Activated T-cell treated with anti-CD3 and anti-CD28 coated beads for 4 hours (primary cell): ENCODE data around the gene ANKRD63.

ENCODE experiments used
- DNase-seq: peaks from one replicate; pipeline ENCODE4 v3.0.0-alpha.2; 2020

Gene ANKRD63

DNA sequence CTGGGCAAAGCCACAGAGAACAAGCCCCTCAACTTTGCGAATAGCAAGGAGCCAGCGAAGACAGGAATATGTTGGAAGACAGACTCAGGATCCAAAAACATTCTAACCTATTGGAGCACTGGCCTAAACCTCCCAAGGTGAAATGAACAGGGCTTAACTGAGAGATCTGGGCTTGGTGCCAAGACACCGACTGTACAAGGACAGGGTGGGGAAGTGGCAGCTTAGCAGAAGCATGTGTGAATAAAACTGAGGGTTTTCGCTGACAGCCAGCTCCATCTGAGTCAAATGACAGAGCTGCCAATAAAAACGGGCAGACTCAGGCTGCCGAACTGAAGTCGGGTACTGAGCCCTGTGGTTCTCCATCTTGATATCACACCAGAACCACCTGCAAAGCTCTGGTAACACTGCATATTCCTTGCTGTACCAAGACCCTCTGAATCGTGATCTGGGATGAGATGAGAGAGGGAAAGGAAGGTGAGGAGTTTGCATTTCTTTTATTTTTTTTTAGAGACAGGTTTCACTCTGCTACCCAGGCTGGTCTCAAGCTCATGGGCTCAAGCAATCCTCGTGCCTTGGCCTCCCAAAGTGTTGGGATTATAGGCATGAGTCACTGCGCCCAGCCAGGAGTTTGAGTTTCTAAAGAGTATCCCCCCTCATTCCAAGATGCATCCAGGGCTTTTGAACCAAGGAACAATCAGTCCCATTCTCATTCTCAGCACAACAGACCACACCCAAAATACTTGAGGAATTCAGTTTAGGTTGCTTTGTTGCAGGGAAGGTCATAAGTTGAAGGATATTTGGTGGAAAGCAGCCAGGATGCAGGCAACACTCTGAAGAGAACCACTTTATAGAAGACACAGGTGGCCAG, 30.9 kb upstream of the ANKRD63 start:
- no peak for DNase-seq

DNA sequence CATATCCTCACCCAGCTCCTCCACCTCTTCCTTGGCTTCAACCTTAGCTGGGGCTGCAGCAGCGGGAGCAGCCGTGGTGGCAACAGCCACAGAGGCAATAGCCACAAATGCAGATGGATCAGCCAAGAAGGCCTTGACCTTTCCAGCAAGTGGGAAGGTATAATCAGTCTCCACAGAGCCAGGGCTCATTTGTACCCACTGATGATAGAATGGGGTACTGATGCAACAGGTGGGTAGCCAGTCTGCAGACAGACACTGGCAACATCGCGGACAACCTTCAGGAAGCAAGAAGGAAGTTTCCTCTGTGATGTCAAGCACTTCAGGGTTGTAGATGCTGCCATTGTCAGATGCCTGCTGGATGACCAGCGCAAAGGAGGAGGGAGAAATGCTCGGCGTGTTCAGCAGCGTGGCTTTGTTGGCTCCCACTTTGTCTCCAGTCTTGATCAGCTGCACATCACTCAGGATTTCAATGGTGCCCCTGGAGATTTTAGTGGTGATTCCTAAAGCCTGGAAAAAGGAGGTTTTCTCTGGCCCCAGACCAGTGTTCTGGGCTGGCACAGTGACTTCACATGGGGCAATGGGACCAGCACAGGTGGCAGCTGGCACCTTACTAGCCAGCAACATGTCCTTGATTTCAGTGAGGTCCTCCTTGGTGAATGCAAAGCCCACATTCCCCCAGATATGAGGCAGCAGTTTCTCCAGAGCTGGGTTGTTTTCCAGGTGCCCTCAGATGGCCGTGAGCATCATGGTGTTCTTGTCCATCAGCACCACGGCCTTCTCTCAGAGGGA, 29.7 kb upstream of the ANKRD63 start:
- no peak for DNase-seq

DNA sequence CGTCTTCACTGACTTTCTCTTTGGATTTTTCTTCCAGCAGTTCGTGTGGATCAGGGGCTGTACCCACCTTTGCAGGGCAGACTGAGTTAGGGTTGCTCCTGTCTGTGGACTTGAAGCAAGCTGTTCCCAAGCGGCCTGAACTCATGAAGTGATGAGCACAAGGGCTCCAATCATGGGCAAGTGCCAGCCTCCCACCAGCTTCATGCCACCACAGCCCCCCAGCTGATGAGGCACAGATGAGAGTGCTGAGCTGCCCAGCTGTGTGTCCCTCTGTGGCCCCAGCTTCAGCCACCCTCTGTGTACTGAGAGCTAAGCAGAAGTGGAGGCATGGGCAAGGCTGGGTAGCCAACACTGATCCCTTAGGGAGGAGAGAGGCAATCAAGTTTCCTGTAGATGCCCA, 28.1 kb upstream of the ANKRD63 start:
- DNase-seq: no peak

DNA sequence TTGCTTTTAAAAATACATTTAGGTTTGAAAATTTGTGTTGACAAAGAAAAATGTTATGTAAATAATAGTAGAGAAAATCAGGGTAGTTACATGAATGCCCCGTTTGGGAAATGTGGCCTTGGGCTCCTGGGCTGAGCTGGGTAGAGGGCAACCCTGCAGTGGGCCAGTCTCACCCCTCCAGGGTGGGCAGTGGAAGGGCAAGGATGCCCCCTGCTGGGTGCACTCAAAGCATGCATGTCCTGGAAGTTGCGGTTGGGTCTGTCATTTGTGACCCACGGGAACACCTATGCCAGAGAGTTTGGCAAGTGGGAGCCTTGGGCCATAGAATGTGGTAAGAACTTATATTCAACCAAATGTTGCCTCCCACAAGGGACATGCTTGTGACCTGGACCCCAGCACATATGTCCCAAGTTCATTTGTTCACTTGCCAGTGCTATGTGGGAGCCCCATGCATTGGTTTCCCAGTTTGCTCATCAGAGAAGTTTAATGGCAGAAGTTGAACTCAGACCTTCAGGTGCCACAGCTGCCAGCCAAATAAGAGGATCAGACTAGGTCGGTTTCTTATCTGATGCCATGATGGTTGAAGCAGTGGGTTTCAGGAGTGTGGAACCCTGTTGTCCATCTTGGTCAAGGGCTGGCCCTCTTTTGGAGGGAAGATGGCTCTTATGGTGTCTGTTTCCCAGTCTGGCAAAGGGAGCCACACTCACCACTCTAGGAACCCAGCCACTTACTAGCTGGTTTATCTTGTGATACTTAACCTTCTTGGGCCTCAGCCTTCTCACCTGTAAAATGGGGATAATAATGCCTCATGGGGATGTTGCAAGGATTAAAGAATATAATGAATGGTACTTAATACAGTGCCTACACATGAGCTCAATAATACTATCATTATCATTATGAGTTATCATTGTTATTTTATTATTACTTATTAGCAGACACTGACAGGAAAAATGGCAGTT, 27.4 kb upstream of the ANKRD63 start:
- peak; percentile 38 for DNase-seq

DNA sequence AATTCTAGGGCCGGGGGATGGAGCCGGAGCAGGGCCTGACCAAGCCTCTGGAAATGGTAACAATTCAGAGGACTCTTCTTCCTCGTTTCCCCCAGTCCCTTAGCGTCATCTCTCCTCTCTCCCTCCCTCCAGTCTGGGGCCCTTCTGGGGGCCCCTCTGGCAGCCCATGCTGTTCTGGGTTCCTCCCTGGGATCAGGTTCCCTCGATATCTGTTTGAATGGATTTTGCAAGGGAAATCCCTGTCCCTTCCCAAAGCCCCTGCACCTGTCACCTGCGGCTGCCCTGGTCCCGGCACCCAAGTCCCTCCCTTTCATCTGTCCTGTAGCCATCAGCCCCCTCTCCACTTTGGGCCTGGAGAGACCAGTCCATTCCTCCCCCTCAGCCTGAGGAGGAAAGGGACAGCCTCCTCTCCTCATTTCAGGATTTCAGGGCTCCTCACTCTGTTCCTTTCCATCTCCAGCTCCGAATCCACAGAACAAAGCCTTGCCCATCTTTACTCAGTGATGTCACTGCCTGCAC, 26.5 kb upstream of the ANKRD63 start:
- no peak for DNase-seq

DNA sequence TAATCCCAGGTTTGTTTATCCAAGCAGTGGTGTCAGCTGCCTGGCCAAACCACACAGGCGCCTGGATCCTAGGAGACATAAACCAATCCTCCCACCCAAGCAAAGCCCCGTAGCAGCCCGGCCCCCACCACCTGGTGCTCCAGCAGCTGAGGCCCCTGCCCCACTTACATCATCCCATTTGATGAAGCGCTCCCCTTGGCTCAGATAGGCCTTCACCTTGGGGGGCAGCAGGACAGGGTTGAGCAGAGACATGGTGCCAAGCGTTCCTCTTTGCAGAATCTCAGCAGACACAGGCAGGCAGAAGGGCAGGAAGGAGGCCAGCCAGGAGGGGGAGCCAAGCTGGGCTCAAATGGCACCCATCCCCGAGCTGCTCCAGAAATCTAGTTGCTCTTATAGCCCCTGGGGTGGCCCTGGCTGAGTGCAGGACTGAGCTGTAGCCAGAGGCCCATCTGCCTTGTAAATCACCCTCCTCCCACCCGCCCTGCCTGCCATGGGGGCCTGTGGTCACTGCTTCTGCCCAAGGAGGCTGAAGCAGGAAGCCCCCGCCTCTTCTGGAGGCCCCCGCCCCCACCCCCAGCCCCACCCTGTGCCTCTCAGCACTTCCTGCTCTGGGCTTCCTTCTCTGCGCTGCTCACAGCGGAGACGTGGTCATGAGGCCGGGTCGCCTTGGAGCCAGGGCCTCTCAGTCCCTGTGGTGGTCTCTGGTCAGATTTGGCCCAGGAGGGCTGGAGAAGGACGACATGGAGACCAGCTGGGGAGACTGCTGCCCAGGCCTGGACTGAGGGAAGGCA, 24.8 kb upstream of the ANKRD63 start, which contains the start of gene PLCB2:
Gene PLCB2 (minus strand): TSS at position 515 of the 791 bp plus-strand sequence. CDS start 263 bp downstream, at position 252.
- DNase-seq: peak; percentile 40

DNA sequence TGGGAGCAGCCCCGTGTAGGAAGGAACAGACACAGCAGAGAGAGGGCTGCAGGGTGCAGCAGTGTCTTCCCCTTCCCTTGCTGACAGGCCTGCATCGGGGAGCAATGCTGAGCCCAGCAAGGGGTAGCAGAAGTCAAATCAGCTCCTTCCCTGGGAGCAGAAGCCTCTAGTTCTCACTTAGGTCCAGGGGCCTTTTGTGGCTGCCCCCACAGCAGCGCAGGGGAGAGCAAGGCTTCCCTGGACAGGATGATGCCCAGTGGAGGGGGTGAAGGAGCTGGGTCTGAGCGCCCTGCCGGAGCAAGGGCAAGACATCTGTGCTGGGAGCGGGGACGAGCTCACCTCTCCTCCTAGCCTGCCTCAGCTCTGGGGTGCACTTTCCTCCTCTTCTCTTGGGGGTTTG, 24.0 kb upstream of the ANKRD63 start:
- no peak for DNase-seq

DNA sequence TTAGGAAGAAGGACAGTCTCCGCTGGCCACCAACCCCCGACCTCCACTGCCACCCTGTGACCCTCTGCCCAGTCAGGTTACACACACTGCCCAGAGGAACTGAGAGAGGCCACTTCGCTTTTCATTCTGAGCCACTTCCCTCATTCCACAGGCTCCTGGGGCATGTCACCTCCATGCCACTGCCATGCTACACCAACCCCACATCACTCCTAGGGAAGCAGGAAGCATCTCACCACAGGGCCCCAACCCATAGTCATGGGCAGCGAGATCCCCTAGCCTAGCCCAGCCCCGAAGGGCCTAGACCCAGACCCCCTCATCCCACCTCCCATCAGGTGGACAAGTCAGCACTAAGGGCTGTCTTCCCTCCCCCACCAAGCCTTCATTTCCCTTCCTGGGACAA, 23.5 kb upstream of the ANKRD63 start:
- no peak for DNase-seq

DNA sequence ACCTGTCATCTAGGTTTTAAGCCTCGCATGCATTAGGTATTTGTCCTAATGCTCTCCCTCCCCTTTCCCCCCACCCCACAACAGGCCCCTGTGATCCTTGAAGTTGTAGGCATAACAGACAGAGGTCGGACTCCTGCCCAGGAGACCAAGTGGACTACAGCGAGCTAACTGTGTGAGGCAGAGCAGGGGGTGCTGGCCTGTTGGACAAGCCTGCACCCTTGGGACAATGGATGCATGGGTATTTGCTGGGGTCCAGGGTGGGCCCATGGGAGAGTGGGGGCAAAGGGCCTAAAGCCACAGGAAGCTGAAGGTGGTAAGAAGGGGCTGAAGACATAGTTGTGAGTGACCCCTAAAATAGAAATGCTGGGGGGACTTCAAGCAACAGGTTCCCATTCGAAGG, 22.4 kb upstream of the ANKRD63 start:
- no peak for DNase-seq

DNA sequence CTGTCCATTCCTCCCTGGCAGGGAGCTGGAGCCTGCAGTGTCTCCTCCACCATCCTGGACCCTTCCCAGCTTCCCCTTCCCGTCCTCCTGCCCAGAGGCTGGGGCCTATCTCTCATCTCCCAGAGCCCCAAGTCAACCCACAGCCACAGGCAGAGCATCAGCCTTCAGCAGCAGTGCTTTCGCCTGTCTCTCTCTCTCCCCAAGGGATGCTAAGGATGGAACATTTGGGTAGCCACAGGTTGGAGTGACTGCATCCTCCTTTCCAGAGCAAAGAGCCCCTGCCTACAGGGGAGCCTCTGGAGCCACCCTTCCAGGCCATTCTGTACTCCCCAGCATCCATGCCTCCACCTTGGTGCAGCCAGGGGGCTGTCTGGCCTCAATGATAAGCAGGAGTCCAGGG, 20.7 kb upstream of the ANKRD63 start:
- DNase-seq: no peak

DNA sequence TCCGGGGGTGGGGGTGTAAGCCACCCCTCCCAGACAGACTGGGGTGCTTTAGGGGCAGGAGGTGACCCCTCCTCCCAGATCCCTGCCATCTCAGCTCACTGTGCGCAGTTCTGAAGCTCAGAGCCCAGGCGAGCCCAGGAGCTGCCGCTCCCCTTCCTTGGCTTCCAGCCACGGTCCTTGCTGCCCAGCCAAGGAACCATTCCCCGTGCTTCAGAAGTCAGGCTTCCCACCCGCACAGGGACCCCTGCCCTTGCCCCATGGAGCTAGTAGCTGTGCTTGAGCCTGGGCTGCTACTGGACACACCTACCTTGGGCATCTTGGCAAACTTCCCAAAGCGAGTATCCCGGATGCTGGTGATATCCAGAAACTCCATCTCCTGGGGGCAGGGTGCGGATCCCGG, 20.1 kb upstream of the ANKRD63 start:
- no peak for DNase-seq

DNA sequence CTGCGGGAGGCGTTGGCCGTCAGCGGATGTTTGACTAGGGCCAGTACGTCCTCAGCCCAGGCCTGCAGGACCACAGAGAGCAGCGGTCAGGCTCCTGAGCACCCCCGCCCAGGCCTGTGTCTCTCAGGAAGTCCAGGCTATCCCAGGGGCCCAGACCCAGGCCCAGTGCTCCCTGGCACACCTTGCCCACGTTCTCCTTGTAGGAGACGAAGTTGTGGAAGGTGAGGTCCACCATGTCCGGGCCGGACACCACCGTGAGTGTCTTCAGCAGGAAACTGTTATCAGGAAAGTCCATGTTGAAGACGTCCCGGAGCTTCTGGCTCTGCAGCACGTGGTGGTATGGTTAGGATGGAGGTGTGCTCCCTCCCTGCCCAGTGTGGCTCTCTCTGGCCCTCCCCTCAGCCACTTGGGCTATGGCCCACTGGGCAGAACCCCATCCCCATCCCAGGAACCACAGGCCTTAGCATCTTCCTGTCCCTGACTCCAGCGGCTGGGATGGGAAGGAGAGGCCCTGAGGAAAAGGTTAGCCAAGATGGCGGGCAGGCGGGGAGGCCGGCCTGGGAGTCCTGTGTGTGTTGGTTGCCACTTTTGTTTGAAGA, 19.5 kb upstream of the ANKRD63 start:
- no peak for DNase-seq

DNA sequence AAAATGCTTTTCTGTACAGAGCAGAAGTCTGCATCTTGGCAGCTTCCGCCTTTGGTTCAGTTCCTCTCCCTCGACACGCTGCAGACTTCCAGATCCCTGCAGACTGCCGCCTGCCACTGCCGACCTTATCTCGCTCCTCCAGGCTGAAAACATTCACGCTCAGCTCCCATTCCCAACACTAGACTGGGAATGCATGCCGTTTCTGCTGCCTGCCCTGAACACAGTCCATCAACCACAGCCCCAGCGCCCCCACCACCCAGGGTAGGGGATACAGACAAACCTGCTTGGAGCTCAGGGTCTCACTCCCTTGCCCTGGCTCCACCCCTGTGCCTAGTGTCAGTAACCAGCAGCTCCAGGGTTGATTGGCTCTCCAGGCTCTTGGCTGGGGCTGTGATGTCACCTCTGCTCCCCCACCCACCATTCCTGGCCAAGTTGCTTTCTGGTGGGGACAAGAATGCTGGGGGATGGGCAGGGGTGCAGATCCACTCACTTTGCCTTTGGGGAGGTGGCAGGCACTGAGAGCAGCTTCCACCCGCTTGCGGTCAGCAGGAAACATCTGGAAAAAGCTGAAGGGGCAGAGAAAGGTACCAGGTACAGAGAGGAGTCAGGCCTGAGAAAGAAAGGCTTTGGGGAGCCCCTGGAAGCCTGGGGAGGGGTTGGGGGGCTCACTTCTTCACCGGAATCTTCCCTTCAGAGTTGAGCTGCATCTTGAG, 18.8 kb upstream of the ANKRD63 start:
- DNase-seq: no peak

DNA sequence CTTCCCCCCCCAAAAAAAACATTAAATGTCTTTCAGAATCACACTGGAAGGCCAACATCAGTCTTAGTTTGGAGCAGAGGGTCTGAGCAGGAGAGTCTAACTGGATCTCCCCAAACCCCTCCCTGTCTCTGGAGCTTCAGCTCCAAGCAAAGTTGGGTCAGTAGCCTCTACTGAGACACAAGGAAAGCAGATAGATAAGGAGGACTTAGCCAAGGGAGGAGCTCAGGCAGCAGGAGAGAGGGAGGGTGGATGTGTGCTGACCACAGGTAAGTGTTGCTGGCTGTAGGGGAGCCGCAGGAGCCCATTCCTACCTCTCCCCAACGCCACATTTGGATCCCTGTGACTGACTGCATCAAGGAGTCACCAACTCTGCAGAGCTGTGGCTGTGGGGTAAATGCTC, 17.9 kb upstream of the ANKRD63 start:
- DNase-seq: no peak

DNA sequence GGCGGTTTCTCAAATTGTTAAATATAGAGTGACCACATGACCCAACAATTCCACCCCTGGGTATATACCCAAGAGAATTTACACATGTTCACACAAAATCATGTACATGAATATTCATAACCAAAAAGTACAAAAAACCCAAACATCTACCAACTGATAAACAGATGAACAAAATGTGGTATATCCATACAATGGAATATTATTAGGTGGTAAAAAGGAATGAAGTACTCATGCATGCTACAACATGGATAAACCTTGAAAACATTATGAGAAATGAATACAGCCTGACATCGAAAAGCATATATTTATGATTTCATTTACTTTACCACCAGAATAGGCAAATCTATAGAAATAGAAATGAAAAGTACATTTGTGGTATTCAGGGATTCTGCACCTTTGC, 17.5 kb upstream of the ANKRD63 start:
- no peak for DNase-seq

DNA sequence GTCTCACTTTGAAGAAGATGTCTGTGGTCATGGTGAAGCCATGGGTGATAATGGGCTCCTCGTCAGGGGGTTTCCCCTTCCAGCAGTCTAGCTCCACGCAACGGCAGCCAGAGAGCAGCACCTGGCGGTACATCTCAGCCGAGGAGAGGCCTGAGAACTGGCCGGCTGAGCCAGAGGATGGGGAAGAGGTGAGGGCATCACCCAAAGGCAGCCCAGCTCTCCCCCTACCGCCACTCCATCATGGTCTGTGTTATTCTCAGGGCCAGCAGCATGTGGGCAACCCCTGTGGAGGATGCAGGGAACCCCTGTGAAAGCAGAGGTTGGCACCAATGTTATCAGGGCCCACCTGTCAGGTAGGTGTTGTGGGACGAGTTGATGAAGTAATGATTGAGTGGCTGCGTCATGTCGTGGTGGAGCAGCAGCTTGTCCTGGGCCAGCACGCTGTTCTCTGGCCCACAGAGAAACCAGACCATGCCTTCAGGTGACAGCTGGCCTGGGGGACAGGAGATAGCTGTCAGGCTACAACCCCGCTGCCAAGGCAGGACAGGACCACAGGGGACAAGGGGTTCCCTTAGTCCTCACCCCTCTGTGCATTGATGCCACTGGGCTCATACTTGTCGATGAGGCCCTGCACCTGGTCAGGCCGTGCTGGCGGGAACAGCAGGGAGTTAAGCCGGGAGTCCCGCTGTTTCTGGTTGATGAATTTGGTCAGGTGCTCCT, 15.5 kb upstream of the ANKRD63 start:
- no peak for DNase-seq

DNA sequence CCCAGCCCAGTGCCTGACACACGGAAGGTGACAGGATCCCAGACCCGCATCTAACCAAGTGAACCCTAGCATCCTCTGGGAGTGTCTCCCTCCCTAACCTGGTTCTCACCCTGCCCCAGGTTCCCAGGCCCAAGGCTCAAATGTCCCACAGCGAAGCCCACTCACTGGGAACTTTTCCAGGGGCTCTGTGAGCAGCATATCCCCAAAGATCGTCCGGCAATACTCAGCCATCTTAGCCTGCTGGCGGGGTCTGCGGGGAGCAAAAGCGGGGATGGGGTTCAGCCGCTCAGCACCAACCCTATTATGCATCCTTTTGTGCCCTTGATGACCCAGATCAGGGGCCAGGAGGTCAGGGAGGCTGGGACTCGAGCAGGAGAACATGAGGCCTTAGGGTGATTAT, 14.5 kb upstream of the ANKRD63 start:
- no peak for DNase-seq

DNA sequence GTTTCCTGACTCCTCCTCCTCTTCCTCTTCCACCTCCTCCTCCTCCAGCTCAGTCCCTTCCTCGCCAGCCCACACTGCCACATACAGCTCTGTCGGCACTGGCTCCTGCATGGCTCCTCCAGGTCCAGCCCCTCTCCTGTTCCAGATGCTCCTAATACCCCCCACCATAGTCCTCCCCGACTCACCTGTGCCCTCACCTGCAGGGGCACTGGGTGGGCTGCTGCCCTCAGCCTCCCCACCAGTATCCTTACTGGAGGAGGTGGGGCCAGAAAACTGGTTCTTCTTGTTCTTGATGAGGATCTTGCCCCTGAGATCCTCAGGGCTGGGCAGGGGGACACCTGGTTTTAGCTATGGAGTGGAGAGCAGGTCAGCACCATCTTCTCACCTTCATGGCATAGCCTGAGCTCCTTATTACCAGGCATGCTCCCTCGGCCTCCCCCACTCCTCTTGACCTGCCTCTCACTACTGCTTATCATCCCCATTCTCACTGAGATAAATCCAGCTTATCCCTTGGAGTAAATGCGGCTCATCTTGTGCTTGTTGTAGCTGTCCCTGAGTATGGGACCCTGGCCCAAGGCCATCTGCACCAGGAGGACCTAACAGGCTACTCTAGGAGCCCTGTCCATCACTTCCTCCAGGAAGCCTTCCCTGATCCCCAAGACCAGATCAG, 13.8 kb upstream of the ANKRD63 start:
- no peak for DNase-seq

DNA sequence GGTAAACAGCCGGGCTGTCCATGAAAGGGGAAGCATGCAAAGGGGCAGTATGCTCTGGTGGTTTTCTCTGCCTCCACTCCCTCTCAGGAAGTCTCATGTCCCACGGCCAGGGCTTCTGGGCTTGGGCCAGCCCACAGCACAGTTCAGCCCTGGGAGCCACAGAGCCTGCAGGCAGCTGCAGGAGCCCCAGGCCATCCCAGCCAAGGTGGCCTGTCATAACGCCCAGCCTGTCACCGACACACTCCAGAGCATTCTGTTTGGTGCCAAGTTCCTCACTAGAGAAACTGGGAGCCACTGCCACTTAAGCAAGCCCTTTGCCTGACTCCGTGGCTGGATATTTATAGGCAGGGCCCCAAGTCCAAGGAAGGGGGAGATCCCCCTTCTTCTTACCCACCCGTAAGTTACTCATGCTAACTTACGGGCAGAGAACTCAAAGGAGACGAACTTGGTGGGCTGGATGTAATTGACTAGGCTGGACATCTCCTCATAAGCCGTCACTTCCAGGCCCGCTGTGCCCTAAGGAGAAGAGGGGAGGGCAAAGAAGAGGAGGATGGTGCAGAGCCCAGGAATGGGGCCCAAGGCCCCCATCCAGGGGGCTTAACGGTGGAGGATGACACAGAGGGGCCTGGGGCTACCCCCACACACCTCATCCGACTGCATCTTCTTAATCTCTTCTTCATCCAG, 13.2 kb upstream of the ANKRD63 start:
- DNase-seq: no peak
